IMR-90 (cell line): ENCODE data around the gene PRKAG1. TPM values are rescaled to one million over a fixed set of nuclear protein-coding genes. Genes with fewer than 3 reads are reported as not detected.

Experiments used
- ATAC-seq: fragments of 200-7000 bp; cut with Tn5 transposase; 2 replicates; pipeline ENCODE4 v1.9.1; 2020; ENCODE audit warnings: low read depth, mild to moderate bottlenecking, moderate library complexity
- BruUV-seq: library from RNA; stranded (reverse); fragments of 400-500 nt; replicated peaks from 2 replicates; lab custom pipeline; 2021; lab: Mats Ljungman, UMichigan
- CTCF ChIA-PET: fragments of 300-600 bp; formaldehyde crosslinking; extraction: SDS; loops from one replicate; lab custom pipeline; 2021; ENCODE audit warnings: antibody characterized with exemption; lab: Yijun Ruan, JAX
- POLR2A ChIA-PET: fragments of 300-600 bp; sonication (Branson Sonifier 250); formaldehyde crosslinking; loops from one replicate; lab custom pipeline; 2022; ENCODE audit warnings: antibody characterized with exemption; ENCODE audit not compliant: unreplicated experiment; lab: Charles Lee
- DNase-seq: peaks from one replicate; pipeline ENCODE4 v3.0.0; 2013
- H2AFZ ChIP-seq: replicated peaks from 2 replicates; pipeline ENCODE3; 2013; ENCODE audit warnings: low read length, mild to moderate bottlenecking; ENCODE audit not compliant: poor library complexity
- H2AK5ac ChIP-seq: 2 replicates; pipeline ENCODE4 v1.6.1; 2013; ENCODE audit warnings: low read depth, low read length, inconsistent platforms
- H2AK9ac ChIP-seq: replicated peaks from 2 replicates; pipeline ENCODE3; 2013; ENCODE audit warnings: mild to moderate bottlenecking, low read depth, low read length, moderate library complexity; ENCODE audit not compliant: poor library complexity
- H2BK120ac ChIP-seq: 2 replicates; pipeline ENCODE4 v1.6.1; 2013; ENCODE audit warnings: low read depth, low read length, inconsistent platforms
- H2BK15ac ChIP-seq: 3 replicates; pipeline ENCODE4 v1.6.1; 2013; ENCODE audit warnings: low read depth, low read length, inconsistent platforms
- H2BK20ac ChIP-seq: 2 replicates; pipeline ENCODE4 v1.6.1; 2013; ENCODE audit warnings: low read depth, mild to moderate bottlenecking, inconsistent platforms, low read length, moderate library complexity
- H2BK5ac ChIP-seq: 2 replicates; pipeline ENCODE4 v1.6.1; 2013; ENCODE audit warnings: mild to moderate bottlenecking, low read depth, low read length, inconsistent platforms; ENCODE audit not compliant: poor library complexity, severe bottlenecking
- H3K14ac ChIP-seq: replicated peaks from 2 replicates; pipeline ENCODE4 v1.6.1; 2013; ENCODE audit warnings: low read depth, low read length, inconsistent platforms
- H3K18ac ChIP-seq: 2 replicates; pipeline ENCODE4 v1.6.1; 2013; ENCODE audit warnings: low read depth, low read length, control low read depth
- H3K23ac ChIP-seq: 2 replicates; pipeline ENCODE4 v1.6.1; 2013; ENCODE audit warnings: low read depth, low read length, inconsistent platforms
- H3K27ac ChIP-seq: 2 replicates; pipeline ENCODE4 v1.5.1; 2013; ENCODE audit warnings: mild to moderate bottlenecking, control low read depth, low read length; ENCODE audit not compliant: insufficient read depth
- H3K27me3 ChIP-seq: 2 replicates; pipeline ENCODE4 v1.6.1; 2013; ENCODE audit warnings: low read length; ENCODE audit not compliant: control insufficient read depth, insufficient read depth
- H3K36me3 ChIP-seq: 2 replicates; pipeline ENCODE4 v1.6.1; 2013; ENCODE audit warnings: low read length, mixed read lengths; ENCODE audit not compliant: control insufficient read depth, insufficient read depth
- H3K4ac ChIP-seq: 2 replicates; pipeline ENCODE4 v1.6.1; 2013; ENCODE audit warnings: low read depth, low read length, inconsistent platforms
- H3K4me1 ChIP-seq: 2 replicates; pipeline ENCODE4 v1.6.1; 2013; ENCODE audit warnings: low read length, mixed read lengths; ENCODE audit not compliant: control insufficient read depth, insufficient read depth
- H3K4me2 ChIP-seq: 2 replicates; pipeline ENCODE4 v1.6.1; 2013; ENCODE audit warnings: low read depth, mild to moderate bottlenecking, control low read depth, low read length, moderate library complexity
- H3K4me3 ChIP-seq: 2 replicates; pipeline ENCODE4 v1.5.1; 2013; ENCODE audit warnings: low read depth, mild to moderate bottlenecking, control low read depth, low read length, moderate library complexity; ENCODE audit not compliant: insufficient read depth
- H3K56ac ChIP-seq: 2 replicates; pipeline ENCODE4 v1.6.1; 2013; ENCODE audit warnings: low read length, inconsistent platforms; ENCODE audit not compliant: insufficient read depth; ENCODE audit errors: extremely low read depth
- H3K79me1 ChIP-seq, 2 experiments: 2 replicates each; pipeline ENCODE4 v1.6.1; 2013; ENCODE audit warnings: low read length in 2 of 2, inconsistent platforms in 1 of 2, low read depth in 1 of 2
- H3K9ac ChIP-seq: 2 replicates; pipeline ENCODE4 v1.6.1; 2013; ENCODE audit warnings: low read depth, low read length, control low read depth
- H3K9me1 ChIP-seq: 2 replicates; pipeline ENCODE4 v1.6.1; 2013; ENCODE audit warnings: low read length, inconsistent platforms; ENCODE audit not compliant: insufficient read depth
- H3K9me3 ChIP-seq: 2 replicates; pipeline ENCODE4 v1.6.1; 2013; ENCODE audit warnings: low read length; ENCODE audit not compliant: control insufficient read depth, insufficient read depth
- H4K20me1 ChIP-seq: 2 replicates; pipeline ENCODE4 v1.6.1; 2013; ENCODE audit warnings: low read length, inconsistent platforms; ENCODE audit not compliant: insufficient read depth
- H4K5ac ChIP-seq: 2 replicates; pipeline ENCODE4 v1.6.1; 2013; ENCODE audit warnings: mild to moderate bottlenecking, low read depth, low read length, control low read depth
- H4K8ac ChIP-seq, 2 experiments: 2 replicates each; pipeline ENCODE4 v1.6.1; 2013; ENCODE audit warnings: low read depth in 2 of 2, low read length in 2 of 2, control low read depth in 1 of 2, inconsistent platforms in 1 of 2
- H4K91ac ChIP-seq: 2 replicates; pipeline ENCODE4 v1.6.1; 2013; ENCODE audit warnings: low read depth, low read length, inconsistent platforms; ENCODE audit not compliant: insufficient read depth
- BHLHE40 ChIP-seq: fragments of 150-350 bp; IDR thresholded peaks from 2 replicates; pipeline ENCODE4 v1.6.1; 2016; ENCODE audit warnings: mild to moderate bottlenecking, low read depth, low read length
- CTCF ChIP-seq: conservative IDR thresholded peaks from 2 replicates; pipeline ENCODE4 v1.5.1; 2012; ENCODE audit warnings: mild to moderate bottlenecking, low read depth, low read length, improper control_type of control experiment
- ELK1 ChIP-seq: fragments of 150-350 bp; IDR thresholded peaks from 2 replicates; pipeline ENCODE4 v1.6.1; 2016; ENCODE audit warnings: low read depth, mild to moderate bottlenecking, low read length, moderate library complexity, borderline replicate concordance
- FOS ChIP-seq: fragments of 150-350 bp; IDR thresholded peaks from 2 replicates; pipeline ENCODE4 v1.6.1; 2016; ENCODE audit warnings: low read depth, low read length
- MAFK ChIP-seq: IDR thresholded peaks from 2 replicates; pipeline ENCODE4 v1.6.1; 2012; ENCODE audit warnings: low read depth, low read length, improper control_type of control experiment
- MAZ ChIP-seq: IDR thresholded peaks from 2 replicates; pipeline ENCODE4 v1.6.1; 2012; ENCODE audit warnings: low read depth, mild to moderate bottlenecking, low read length, improper control_type of control experiment, moderate library complexity, borderline replicate concordance
- MXI1 ChIP-seq: IDR thresholded peaks from 2 replicates; pipeline ENCODE4 v1.6.1; 2012; ENCODE audit warnings: low read depth, mild to moderate bottlenecking, low read length, moderate library complexity, borderline replicate concordance
- NFE2L2 ChIP-seq: fragments of 150-350 bp; IDR thresholded peaks from 2 replicates; pipeline ENCODE4 v1.6.1; 2016; ENCODE audit warnings: low read depth, mild to moderate bottlenecking, low read length
- POLR2A ChIP-seq: IDR thresholded peaks from 2 replicates; pipeline ENCODE4 v1.6.1; 2012; ENCODE audit warnings: mild to moderate bottlenecking, low read depth, low read length
- RCOR1 ChIP-seq: IDR thresholded peaks from 2 replicates; pipeline ENCODE4 v1.6.1; 2012; ENCODE audit warnings: mild to moderate bottlenecking, low read length, improper control_type of control experiment; ENCODE audit not compliant: insufficient replicate concordance
- RFX5 ChIP-seq: IDR thresholded peaks from 2 replicates; pipeline ENCODE4 v1.8.0; 2012; ENCODE audit warnings: low read depth, mild to moderate bottlenecking, low read length, moderate library complexity
- SMC3 ChIP-seq: fragments of 150-350 bp; IDR thresholded peaks from 2 replicates; pipeline ENCODE4 v1.6.1; 2016; ENCODE audit warnings: low read depth, mild to moderate bottlenecking, antibody characterized with exemption, low read length, moderate library complexity
- USF2 ChIP-seq: fragments of 150-350 bp; IDR thresholded peaks from 2 replicates; pipeline ENCODE4 v1.6.1; 2017; ENCODE audit warnings: mild to moderate bottlenecking, antibody characterized with exemption, low read length, low read depth
- WGBS, 2 experiments: methylation state at CpG; one replicate each; pipeline versions ENCODE4 v1.1.5 to v1.1.7; 2013; ENCODE audit warnings: missing lambda C conversion rate in 2 of 2; ENCODE audit not compliant: insufficient read length in 1 of 2; ENCODE audit errors: extremely low coverage in 2 of 2; 5-methylcytosine and 5-hydroxymethylcytosine counted together
- dilution Hi-C: fragments of 300-500 bp; cut with HindIII; formaldehyde crosslinking; loops from one replicate; pipeline ENCODE4 v1.14.3; 2018; ENCODE audit warnings: low sequenced_read_pairs; ENCODE audit not compliant: unreplicated experiment
- in situ Hi-C: fragments of 300-500 bp; cut with MboI; formaldehyde crosslinking; loops from 3 replicates; pipeline ENCODE4 v1.14.3; 2019; ENCODE audit warnings: low sequenced_read_pairs, inconsistent platforms, mixed read lengths
- intact Hi-C: fragments of 100-400 bp; cut with micrococcal nuclease; formaldehyde crosslinking; loops from 2 replicates; pipeline ENCODE4 v1.10.0; 2022
- polyA plus RNA-seq, 3 experiments: library from polyadenylated mRNA; depleted of rRNA; stranded (reverse); fragments of >200 nt; gene quantifications; 2 replicates each; pipeline ENCODE4 v1.2.3, GENCODE V29; 2012; ENCODE audit warnings: low replicate concordance in 1 of 3
- total RNA-seq: library from RNA; depleted of rRNA; stranded (reverse); fragments of >200 nt; gene quantifications from 2 replicates; pipeline ENCODE4 v1.2.3, GENCODE V29; 2012

The PRKAG1 gene
- total and polyA plus RNA-seq, 2 of the 4 experiments (the other 2 are of a cell fraction) = 81.1 to 106 TPM

- ATAC-seq (0 out of 2 replicates have a peak, but pooled peaks have one; percentile 5), DNase-seq (peak; percentile 30)
- no peak overlapping the region for H3K9ac ChIP-seq
- H3K27ac ChIP-seq = no peak overlapping the region
- intact Hi-C loops (no loop called here), in situ Hi-C loops (no loop called here), dilution Hi-C loops (no loop called here)
- peaks cover 27% of the 10 kb centered on the region for H3K27me3 ChIP-seq
- peaks cover 6% of the 10 kb centered on the region; the same call in 1 of the 2 replicates for H4K20me1 ChIP-seq
- H4K8ac ChIP-seq = no peak overlapping the region
- peaks cover 14% of the 10 kb centered on the region for H3K4me1 ChIP-seq
- peak overlapping the region; percentile 80 for H2AK9ac ChIP-seq
- peak overlapping the region; percentile 43 for H3K4me2 ChIP-seq
- H3K4ac ChIP-seq = no peak overlapping the region
- CTCF ChIA-PET = interaction anchor here (2.9 kb wide), 1 partner anchor 11 kb away, joined by 17 read pairs; no protein-coding TSS in a partner anchor
- peak overlapping the region; percentile 7; the same call in 1 of the 2 replicates for H2AK5ac ChIP-seq
- H4K5ac ChIP-seq = no peak overlapping the region
- 8% methylated on average over 16 of the region's 48 CpGs; no CpG with 5 or more reads in 1 of the 2 experiments for WGBS, 2 experiments
- peak overlapping the region; percentile 10; the same call in 1 of the 2 replicates for H3K4me3 ChIP-seq
- no peak overlapping the region for H3K18ac ChIP-seq
- no peak overlapping the region for H2BK120ac ChIP-seq
- no peak overlapping the region for H2BK5ac ChIP-seq
- H2BK20ac ChIP-seq = no peak overlapping the region
- H4K91ac ChIP-seq = no peak overlapping the region
- peaks cover 3% of the 10 kb centered on the region for H3K9me1 ChIP-seq
- no peak overlapping the region for H3K56ac ChIP-seq
- peaks cover 0 to 9% of the 10 kb centered on the region in 2 experiments; a peak in 1 of 4 replicates for H3K79me1 ChIP-seq
- BruUV-seq = no TSS peak
- peaks cover 20% of the 10 kb centered on the region for H3K36me3 ChIP-seq
- no peak overlapping the region; the same call in 1 of the 2 replicates for H3K23ac ChIP-seq
- no peak overlapping the region for H2BK15ac ChIP-seq
- peak overlapping the region; percentile 85 for H2AFZ ChIP-seq
- no peaks in the 10 kb centered on the region for H3K9me3 ChIP-seq
- no peak overlapping the region for H3K14ac ChIP-seq
- POLR2A ChIA-PET = no interaction called here
- no peak for TF ChIP-seq RFX5
- TF ChIP-seq SMC3 = no peak
- no peak for TF ChIP-seq CTCF
- no peak for TF ChIP-seq POLR2A
- TF ChIP-seq MAZ = no peak
- TF ChIP-seq BHLHE40 = peak; percentile 37; the same call in 1 of the 2 replicates
- no peak for TF ChIP-seq MXI1
- TF ChIP-seq RCOR1 = no peak
- TF ChIP-seq MAFK = no peak
- TF ChIP-seq ELK1 = no peak
- TF ChIP-seq FOS = 0 out of 2 replicates have a peak, but pooled peaks have one; percentile 21
- TF ChIP-seq USF2 = no peak
- no peak for TF ChIP-seq NFE2L2
These were observed 19.9 kb downstream of the PRKAG1 start for GRCh38 chr12:48998497-48999353.
